HUES6 (cell line): ENCODE results near the gene ABCG1.

Source experiments
- H3K27ac ChIP-seq: 2 replicates; pipeline ENCODE4 v1.7.0; 2013; ENCODE audit warnings: low read depth, mild to moderate bottlenecking, low read length, inconsistent platforms
- H3K27me3 ChIP-seq: 2 replicates; pipeline ENCODE4 v1.6.1; 2013; ENCODE audit warnings: low read length; ENCODE audit not compliant: control insufficient read depth, insufficient read depth
- H3K36me3 ChIP-seq: 2 replicates; pipeline ENCODE4 v1.6.1; 2013; ENCODE audit warnings: low read length; ENCODE audit not compliant: control insufficient read depth, insufficient read depth
- H3K4me1 ChIP-seq: 2 replicates; pipeline ENCODE4 v1.6.1; 2013; ENCODE audit warnings: low read length; ENCODE audit not compliant: control insufficient read depth, insufficient read depth
- H3K4me3 ChIP-seq: 2 replicates; pipeline ENCODE4 v1.5.1; 2013; ENCODE audit warnings: low read depth, low read length
- H3K9ac ChIP-seq: one replicate; pipeline ENCODE4 v1.6.1; 2013; ENCODE audit warnings: mild to moderate bottlenecking, low read length
- H3K9me3 ChIP-seq: 2 replicates; pipeline ENCODE4 v1.6.1; 2013; ENCODE audit warnings: low read depth, low read length; ENCODE audit not compliant: control insufficient read depth, insufficient read depth

Gene ABCG1

DNA sequence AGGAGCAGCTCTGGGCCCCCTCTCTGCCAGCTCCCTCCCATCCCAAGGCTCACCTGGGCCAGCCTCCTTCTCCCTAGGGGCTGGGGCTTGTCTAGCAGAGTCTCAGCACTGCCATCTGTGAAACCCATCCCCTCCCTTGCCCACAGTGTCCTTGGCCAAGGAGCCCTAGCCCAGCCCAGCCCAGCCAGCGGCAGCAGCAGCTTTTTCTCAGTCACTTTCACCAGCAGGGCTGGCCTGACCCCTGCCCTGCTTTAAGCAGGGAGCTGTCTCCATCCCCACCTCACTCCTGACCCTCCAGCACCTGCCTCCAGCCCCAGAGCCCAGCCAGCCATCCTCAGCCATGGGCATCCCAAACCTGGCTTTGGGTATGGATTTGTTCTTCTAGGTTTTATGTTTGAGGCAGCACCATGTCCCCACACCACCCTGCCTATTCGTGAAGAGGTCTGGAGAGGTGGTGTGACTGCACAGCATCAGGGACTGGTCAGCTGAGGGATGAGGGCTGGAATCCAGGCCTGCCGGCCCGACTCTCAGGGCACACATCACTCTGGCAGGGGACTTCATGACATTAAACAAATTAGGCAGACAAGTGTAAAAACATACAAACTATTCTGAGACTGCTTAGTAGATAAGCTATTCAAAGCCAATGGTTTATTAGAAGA is 36.1 kb upstream of the ABCG1 start:
- Histone ChIP-seq H3K36me3 (no peaks in the 10 kb centered on the region), H3K9ac (no peak overlapping the region)

DNA sequence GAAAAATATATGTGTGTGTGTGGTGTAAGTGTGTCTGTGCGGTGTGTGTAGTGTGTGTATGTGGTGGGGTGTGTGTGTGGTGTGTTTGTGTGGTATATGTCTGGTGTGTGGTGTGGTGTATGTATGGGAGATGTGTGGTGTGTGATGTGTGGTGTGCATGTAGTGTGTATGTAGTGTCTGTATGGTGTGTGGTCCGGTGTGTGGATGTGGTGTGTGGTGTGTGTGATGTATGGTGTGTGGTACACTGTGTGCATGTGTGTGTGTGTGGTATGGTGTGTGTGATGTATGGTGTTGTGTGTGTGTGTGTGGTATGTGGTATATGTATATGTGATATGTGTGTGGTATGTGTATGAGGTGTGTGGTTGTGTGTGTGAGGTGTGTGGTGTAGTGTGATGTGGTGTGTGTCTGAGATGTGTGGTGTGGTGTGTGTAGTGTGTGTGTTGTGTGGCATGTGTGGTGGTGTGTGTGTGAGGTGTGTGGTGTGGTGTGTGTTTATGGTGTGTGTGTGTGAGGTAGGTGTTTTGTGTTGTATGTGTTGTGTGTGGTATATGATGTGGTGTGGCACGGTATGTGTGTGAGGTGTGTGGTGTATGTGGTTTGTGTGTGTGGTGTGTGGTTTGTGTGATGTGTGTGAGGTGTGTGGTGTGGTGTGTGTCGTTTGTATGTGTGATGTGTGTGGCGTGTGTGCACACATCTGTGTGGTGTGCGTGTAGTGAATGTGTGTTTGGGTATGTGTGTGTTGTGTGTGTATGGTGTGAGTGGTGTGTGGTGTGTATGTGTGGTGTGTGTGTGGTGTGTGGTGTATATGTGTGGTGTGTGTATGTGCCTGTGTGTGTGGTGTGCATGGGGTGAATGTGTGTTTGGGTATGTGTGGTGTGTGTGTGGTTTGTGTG is 35.3 kb upstream of the ABCG1 start:
- H3K9me3 ChIP-seq: peaks cover 21% of the 10 kb centered on the region
- no peaks in the 10 kb centered on the region for H3K36me3 ChIP-seq
- H3K4me1 ChIP-seq: no peaks in the 10 kb centered on the region
- no peak overlapping the region for H3K9ac ChIP-seq
- no peak overlapping the region for H3K27ac ChIP-seq
- H3K27me3 ChIP-seq: no peaks in the 10 kb centered on the region
- no peak overlapping the region for H3K4me3 ChIP-seq

More for the DNA sequence above, 36.1 kb upstream of the ABCG1 start:
- Histone ChIP-seq H3K9me3 (peaks cover 21% of the 10 kb centered on the region), H3K27ac (no peak overlapping the region), H3K4me3 (no peak overlapping the region), H3K4me1 (no peaks in the 10 kb centered on the region), H3K27me3 (no peaks in the 10 kb centered on the region)

DNA sequence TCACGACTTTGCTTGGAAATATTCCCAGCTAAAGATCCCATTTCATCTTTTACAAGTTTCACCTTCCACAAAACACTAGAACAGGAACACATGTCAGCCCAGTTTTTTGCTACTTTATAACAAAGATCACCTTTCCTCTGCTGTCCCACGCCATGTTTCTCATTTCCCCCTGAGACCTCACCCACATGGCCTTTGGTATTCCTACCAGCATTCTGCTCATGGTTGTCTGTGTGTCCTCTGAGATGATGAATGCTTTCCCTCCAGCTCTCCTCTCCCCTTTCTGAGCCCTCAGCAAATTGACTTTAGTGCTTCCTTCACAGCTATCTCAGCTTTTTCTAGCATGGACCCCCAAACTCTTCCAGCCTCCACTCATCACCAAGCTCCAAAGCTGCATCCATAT is 32.3 kb upstream of the ABCG1 start:
- Histone ChIP-seq H3K27ac (no peak overlapping the region), H3K4me3 (no peak overlapping the region), H3K9ac (no peak overlapping the region), H3K9me3 (peaks cover 21% of the 10 kb centered on the region), H3K36me3 (no peaks in the 10 kb centered on the region), H3K4me1 (no peaks in the 10 kb centered on the region), H3K27me3 (no peaks in the 10 kb centered on the region)

DNA sequence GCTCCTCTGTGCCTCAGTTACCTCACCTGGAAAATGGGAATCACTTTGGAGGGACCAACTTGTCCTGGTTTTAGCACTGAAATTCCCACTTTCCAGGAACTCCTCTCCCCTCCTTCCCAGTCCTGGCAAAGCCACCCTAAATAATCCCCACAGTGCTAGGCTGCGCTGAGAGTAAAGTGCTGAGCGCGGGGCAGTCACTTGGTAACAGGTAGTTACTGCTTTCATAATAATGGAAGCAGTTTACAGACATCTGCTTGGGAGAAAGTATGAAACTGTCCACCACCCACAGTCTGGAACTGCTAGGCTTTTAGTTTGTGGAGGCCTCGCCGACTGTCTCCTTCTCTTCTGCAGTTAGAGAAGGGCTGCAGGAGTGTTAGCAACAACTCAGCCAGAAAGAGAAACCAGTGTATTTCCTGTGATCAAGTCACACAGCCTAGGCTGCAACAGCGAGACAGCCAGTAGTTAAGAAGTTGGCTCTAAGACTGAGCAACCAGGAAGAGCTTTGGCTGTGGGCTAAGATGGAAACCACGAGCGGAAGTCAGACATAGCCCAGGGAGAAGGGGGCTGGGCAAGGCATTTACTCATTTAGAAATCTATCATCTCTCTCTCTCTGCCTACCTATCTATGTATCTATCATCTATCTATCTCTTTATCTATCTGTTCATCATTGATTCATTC is 30.8 kb upstream of the ABCG1 start:
- H3K4me3 ChIP-seq: no peak overlapping the region
- peaks cover 18% of the 10 kb centered on the region for H3K9me3 ChIP-seq
- no peak overlapping the region for H3K9ac ChIP-seq
- H3K4me1 ChIP-seq: no peaks in the 10 kb centered on the region
- no peak overlapping the region for H3K27ac ChIP-seq
- no peaks in the 10 kb centered on the region for H3K27me3 ChIP-seq
- H3K36me3 ChIP-seq: no peaks in the 10 kb centered on the region

DNA sequence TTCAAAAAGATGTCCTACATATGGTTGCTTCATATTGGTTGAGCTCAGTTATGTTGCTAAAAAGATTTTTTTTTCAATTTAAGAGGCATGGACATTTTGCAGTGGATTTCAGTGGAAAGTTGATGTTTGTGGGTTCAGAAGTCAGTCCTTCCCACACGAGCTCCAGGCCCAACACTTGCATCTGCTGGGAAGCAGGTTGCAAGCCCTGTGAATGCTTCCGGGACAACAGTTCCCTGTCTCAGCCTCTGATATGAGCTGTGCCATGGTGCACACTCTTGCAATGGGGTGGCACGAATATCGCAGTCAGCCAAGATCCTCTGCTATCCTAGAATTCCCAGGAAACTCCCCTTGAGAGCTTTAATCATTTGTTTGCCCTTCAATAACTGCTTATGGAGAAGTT is 30.3 kb upstream of the ABCG1 start:
- no peak overlapping the region for H3K9ac ChIP-seq
- no peak overlapping the region for H3K27ac ChIP-seq
- H3K9me3 ChIP-seq: peaks cover 15% of the 10 kb centered on the region
- no peak overlapping the region for H3K4me3 ChIP-seq
- no peaks in the 10 kb centered on the region for H3K27me3 ChIP-seq
- H3K4me1 ChIP-seq: no peaks in the 10 kb centered on the region
- H3K36me3 ChIP-seq: no peaks in the 10 kb centered on the region

DNA sequence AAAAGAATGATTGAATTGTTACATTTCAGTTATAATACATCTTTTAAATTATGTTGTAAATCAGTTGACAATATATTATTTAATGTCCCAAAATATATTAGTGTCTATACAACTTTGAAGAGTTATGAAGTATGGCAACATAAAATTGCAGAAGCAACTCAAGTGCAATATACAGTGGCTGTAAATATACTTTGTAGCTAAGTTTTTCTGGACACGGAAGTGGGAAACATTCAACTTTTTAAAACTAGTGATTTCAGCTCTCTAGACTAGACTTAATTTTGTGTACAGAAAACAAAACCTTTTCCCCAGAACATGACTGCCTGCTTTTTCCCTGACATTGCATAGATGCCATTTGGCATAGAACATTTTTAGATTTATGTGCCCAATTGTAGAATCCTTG is 29.5 kb upstream of the ABCG1 start:
- Histone ChIP-seq H3K4me1 (no peaks in the 10 kb centered on the region), H3K9me3 (peaks cover 11% of the 10 kb centered on the region), H3K9ac (no peak overlapping the region), H3K27ac (no peak overlapping the region), H3K27me3 (no peaks in the 10 kb centered on the region), H3K36me3 (no peaks in the 10 kb centered on the region), H3K4me3 (no peak overlapping the region)

DNA sequence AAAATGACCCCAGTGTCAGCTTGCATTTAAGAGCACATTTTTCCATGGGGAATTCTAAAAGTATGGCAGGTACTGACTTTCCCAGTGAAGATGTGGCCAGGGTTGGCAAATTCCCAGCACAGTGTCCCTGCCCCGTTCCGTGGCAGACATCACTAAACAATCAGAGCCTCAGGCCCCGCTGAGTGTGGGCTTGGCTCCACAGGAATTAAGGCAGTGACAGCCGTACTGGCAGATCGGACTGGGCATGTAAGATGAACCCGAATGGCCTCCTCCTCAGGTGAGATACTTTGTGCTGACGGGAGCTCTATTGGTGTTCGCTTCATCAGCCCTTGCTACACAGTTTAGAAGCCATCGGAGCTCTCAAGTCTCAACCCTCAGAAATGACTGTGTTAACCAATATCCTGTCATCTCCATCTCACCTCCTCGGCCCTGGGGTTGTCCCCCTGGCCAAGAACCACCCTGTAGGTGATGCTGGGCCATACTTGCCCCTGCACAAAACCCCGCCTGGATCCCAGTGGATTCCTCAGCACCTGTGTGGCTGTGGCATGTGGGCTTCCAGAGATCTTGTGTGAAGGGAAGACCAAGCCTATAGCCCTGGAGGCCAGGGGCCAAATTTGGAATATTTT is 29.0 kb upstream of the ABCG1 start:
- Histone ChIP-seq H3K9me3 (peaks cover 11% of the 10 kb centered on the region), H3K36me3 (no peaks in the 10 kb centered on the region), H3K27me3 (no peaks in the 10 kb centered on the region), H3K4me3 (no peak overlapping the region), H3K4me1 (no peaks in the 10 kb centered on the region), H3K9ac (no peak overlapping the region), H3K27ac (no peak overlapping the region)

DNA sequence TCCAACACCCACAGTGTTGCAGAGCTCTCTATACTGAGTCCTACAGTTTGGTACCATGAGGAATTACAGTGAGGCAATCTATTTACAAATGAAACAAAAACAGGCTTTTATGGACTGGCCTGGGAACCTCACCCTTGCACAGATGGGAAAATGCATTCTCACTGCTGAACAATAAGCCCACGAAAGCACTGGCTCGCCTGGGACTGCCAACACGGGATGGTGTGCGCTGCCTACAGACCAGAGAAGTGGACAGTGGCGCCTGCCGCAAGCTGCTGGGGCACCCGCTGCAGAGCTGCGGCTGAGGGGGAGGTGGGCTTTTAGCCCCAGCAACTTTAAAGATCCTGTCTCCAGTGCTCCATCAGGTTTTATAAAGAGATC is 28.5 kb upstream of the ABCG1 start:
- H3K27me3 ChIP-seq: no peaks in the 10 kb centered on the region
- no peaks in the 10 kb centered on the region for H3K4me1 ChIP-seq
- peaks cover 11% of the 10 kb centered on the region for H3K9me3 ChIP-seq

DNA sequence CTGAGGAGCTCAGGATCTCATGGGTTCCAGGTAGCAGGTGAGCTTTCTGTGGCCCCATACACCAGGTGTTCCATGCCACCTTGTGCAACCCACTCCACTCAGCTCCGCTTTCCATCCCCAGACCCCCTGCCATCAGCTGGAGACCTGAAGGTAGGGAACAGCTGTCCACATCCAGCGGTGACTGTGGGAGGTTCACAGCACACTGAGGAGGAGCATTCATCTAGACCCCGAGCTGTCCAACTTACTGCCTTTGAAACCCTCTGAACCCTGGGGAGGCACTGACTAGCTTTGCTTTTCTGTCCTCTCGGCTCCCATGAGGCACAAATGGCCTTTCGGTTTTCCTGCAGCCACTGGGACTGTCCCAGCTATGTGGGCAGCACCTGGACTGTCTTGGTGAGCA is 27.9 kb upstream of the ABCG1 start:
- Histone ChIP-seq H3K27ac (no peak overlapping the region), H3K9me3 (peaks cover 6% of the 10 kb centered on the region; the same call in 1 of the 2 replicates), H3K36me3 (no peaks in the 10 kb centered on the region), H3K4me3 (no peak overlapping the region), H3K9ac (no peak overlapping the region), H3K4me1 (no peaks in the 10 kb centered on the region), H3K27me3 (no peaks in the 10 kb centered on the region)

More for the DNA sequence above, 28.5 kb upstream of the ABCG1 start:
- Histone ChIP-seq H3K9ac (no peak overlapping the region), H3K27ac (no peak overlapping the region), H3K4me3 (no peak overlapping the region), H3K36me3 (no peaks in the 10 kb centered on the region)

DNA sequence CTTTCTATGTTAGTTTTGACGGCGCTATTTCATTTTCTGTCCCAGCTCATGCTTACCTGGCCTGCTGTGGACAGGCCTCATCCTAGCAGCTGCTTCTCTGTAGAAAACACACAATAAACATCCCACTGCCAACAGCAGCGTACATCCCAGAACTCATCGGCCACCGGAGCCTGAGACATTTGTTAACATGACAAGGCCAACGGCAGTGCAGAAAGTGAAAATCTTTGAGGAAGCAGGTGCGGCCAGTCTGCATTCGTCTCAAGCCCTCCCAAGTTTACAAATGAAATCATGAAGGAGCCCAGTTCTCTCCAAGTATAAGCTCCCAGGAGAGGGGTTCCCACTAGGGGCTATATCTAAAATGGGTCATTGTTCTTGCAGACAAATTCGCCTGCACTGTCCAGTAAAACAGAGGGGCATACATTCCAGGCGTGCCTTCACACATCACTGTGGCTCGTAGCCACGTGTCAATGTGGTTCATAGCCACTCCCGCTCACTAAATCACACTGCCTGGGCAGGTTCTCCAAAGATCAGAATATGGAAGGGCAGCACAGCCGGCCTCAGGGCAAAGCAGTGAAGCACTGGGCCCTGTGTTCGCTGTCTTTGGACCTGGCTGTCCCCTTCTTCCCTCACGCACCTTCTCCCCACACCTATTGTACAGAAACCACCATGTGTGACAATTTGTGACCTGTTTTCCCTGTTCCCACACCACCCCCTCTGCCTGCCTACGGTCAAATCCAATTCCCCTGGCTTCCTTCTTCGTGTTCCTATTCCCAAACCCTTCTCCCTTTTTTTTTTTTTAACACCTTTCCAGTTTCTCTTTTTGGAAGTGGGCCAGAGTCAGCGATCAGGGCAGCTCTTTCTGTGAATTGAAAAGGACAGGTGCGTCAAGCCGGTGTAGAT is 27.0 kb upstream of the ABCG1 start:
- Histone ChIP-seq H3K27me3 (no peaks in the 10 kb centered on the region), H3K4me1 (no peaks in the 10 kb centered on the region), H3K9me3 (peaks cover 1% of the 10 kb centered on the region; the same call in 1 of the 2 replicates), H3K36me3 (no peaks in the 10 kb centered on the region), H3K4me3 (no peak overlapping the region), H3K9ac (no peak overlapping the region), H3K27ac (no peak overlapping the region)
